HCT116 (cell line): ENCODE data around the gene MINDY3. TPM values are rescaled to one million over a fixed set of nuclear protein-coding genes. Genes with fewer than 3 reads are reported as not detected.
"Not testable (repeated sequence)": the region's sequence is repeated elsewhere in the genome, so short reads cannot be mapped to it uniquely, and the experiment has no call there.

Experiments used
- ATAC-seq: fragments of 200-7000 bp; cut with Tn5 transposase; 2 replicates; pipeline ENCODE4 v1.9.1; 2020; ENCODE audit warnings: mild to moderate bottlenecking, moderate library complexity
- BruUV-seq: library from RNA; stranded (reverse); fragments of 400-500 nt; replicated peaks from 2 replicates; lab custom pipeline; 2021; lab: Mats Ljungman, UMichigan
- CTCF ChIA-PET: fragments of 300-600 bp; sonication (Branson Sonifier 250); formaldehyde crosslinking; loops from one replicate; lab custom pipeline; 2021; ENCODE audit warnings: antibody characterized with exemption; lab: Charles Lee
- POLR2A ChIA-PET: fragments of 300-600, 350-600 bp; sonication (Branson Sonifier 250); formaldehyde crosslinking; loops from one replicate; lab custom pipeline; 2021; ENCODE audit warnings: antibody characterized with exemption; lab: Charles Lee
- RAD21 ChIA-PET, 2 experiments: fragments of 300-600 bp; sonication (Branson Sonifier 250); formaldehyde crosslinking; loops; one replicate each; lab custom pipeline; 2023; ENCODE audit warnings: low total read pairs in 2 of 2; ENCODE audit not compliant: uncharacterized antibody in 2 of 2, unreplicated experiment in 2 of 2, low non-redundant PET in 1 of 2; lab: Charles Lee
- DNase-seq: peaks from one replicate; pipeline ENCODE4 v3.0.0-alpha.2; 2010; ENCODE audit warnings: low read depth, low spot score
- H2AFZ ChIP-seq: fragments of 200-600 bp; shearing (Covaris generic), sonication (generic); 2 replicates; pipeline ENCODE4 v1.6.1; 2017; ENCODE audit warnings: low read depth, mixed run types, mixed read lengths, antibody characterized with exemption, low read length; ENCODE audit not compliant: poor library complexity, severe bottlenecking
- H3K27ac ChIP-seq: 2 replicates; pipeline ENCODE4 v1.5.1; 2012; ENCODE audit warnings: low read depth, low read length
- H3K27me3 ChIP-seq: fragments of 200-600 bp; sonication (generic); 2 replicates; pipeline ENCODE4 v1.6.1; 2016; ENCODE audit warnings: mixed run types, low read length, mixed read lengths; ENCODE audit not compliant: insufficient read depth
- H3K36me3 ChIP-seq, 2 experiments: fragments of 200-500 bp in 1 of 2; fragments of 200-600 bp in 1 of 2; sonication (Bioruptor generic) in 1 of 2; sonication (generic) in 1 of 2; 2 replicates each; pipeline versions ENCODE4 v1.5.1 to v1.6.1; 2014 to 2016; ENCODE audit warnings: low read length in 2 of 2, inconsistent platforms in 1 of 2, mixed read lengths in 1 of 2, mixed run types in 1 of 2; ENCODE audit not compliant: insufficient read depth in 2 of 2, control insufficient read depth in 1 of 2
- H3K4me1 ChIP-seq, 2 experiments: fragments of 200-600 bp in 1 of 2; sonication (generic) in 1 of 2; 2 replicates each; pipeline versions ENCODE4 v1.5.1 to v1.6.1; 2012 to 2017; ENCODE audit warnings: low read length in 2 of 2, inconsistent platforms in 1 of 2, mild to moderate bottlenecking in 1 of 2, mixed read lengths in 1 of 2, mixed run types in 1 of 2, moderate library complexity in 1 of 2; ENCODE audit not compliant: insufficient read depth in 2 of 2, control insufficient read depth in 1 of 2
- H3K4me2 ChIP-seq: fragments of 200-600 bp; sonication (generic); 2 replicates; pipeline ENCODE4 v1.6.1; 2017; ENCODE audit warnings: mixed run types, low read length, mixed read lengths
- H3K4me3 ChIP-seq, 2 experiments: fragments of 200-600 bp in 1 of 2; sonication (generic) in 1 of 2; replicated peaks in 1 of 2; 2 replicates each; pipeline ENCODE4 v1.5.1; 2011 to 2016; ENCODE audit warnings: low read length in 2 of 2, control low read depth in 1 of 2, low read depth in 1 of 2, mild to moderate bottlenecking in 1 of 2, mixed read lengths in 1 of 2, mixed run types in 1 of 2
- H3K79me2 ChIP-seq: fragments of 200-600 bp; sonication (generic); 2 replicates; pipeline ENCODE4 v1.6.1; 2017; ENCODE audit warnings: mild to moderate bottlenecking, mixed run types, low read length, moderate library complexity, mixed read lengths; ENCODE audit not compliant: insufficient read depth
- H3K9ac ChIP-seq: fragments of 200-600 bp; sonication (generic); 2 replicates; pipeline ENCODE4 v1.6.1; 2016; ENCODE audit warnings: low read length, mixed read lengths
- H3K9me2 ChIP-seq: fragments of 200-600 bp; sonication (generic), shearing (Covaris generic); 2 replicates; pipeline ENCODE4 v1.6.1; 2017; ENCODE audit warnings: mixed run types, mild to moderate bottlenecking, moderate library complexity; ENCODE audit not compliant: insufficient read depth
- H3K9me3 ChIP-seq, 2 experiments: fragments of 200-500 bp in 1 of 2; fragments of 200-600 bp in 1 of 2; sonication (Bioruptor generic) in 1 of 2; sonication (generic) in 1 of 2; 2 replicates each; pipeline ENCODE4 v1.6.1; 2014 to 2017; ENCODE audit warnings: low read length in 2 of 2, mixed read lengths in 2 of 2, inconsistent platforms in 1 of 2, low read depth in 1 of 2, mild to moderate bottlenecking in 1 of 2, mixed run types in 1 of 2, moderate library complexity in 1 of 2; ENCODE audit not compliant: control insufficient read depth in 1 of 2, insufficient read depth in 1 of 2
- H4K20me1 ChIP-seq: fragments of 200-600 bp; sonication (generic), shearing (Covaris generic); 2 replicates; pipeline ENCODE4 v1.6.1; 2017; ENCODE audit warnings: mixed run types, mild to moderate bottlenecking, moderate library complexity; ENCODE audit not compliant: insufficient read depth
- CEBPB ChIP-seq: IDR thresholded peaks from 2 replicates; pipeline ENCODE4 v1.6.1; 2012; ENCODE audit warnings: low read depth
- CTCF ChIP-seq, 3 experiments: fragments of 200-600 bp in 1 of 3; sonication (generic) in 1 of 3; IDR thresholded peaks in 2 of 3; conservative IDR thresholded peaks in 1 of 3; 2 replicates each; pipeline ENCODE4 v1.5.1; 2012 to 2017; ENCODE audit warnings: low read depth in 2 of 3, low read length in 2 of 3, antibody characterized with exemption in 1 of 3, borderline replicate concordance in 1 of 3, control low read depth in 1 of 3, mild to moderate bottlenecking in 1 of 3, mixed read lengths in 1 of 3, mixed run types in 1 of 3, moderate library complexity in 1 of 3; ENCODE audit not compliant: insufficient read depth in 1 of 3
- ELF1 ChIP-seq: IDR thresholded peaks from 2 replicates; pipeline ENCODE4 v1.6.1; 2012; ENCODE audit warnings: low read depth, borderline replicate concordance
- EZH2 ChIP-seq: fragments of 200-600 bp; sonication (generic); IDR thresholded peaks from 2 replicates; pipeline ENCODE4 v1.6.1; 2017; ENCODE audit warnings: antibody characterized with exemption, mixed run types
- EZH2phosphoT487 ChIP-seq: fragments of 200-600 bp; IDR thresholded peaks from 2 replicates; pipeline ENCODE4 v1.6.1; 2018; ENCODE audit warnings: antibody characterized with exemption, borderline replicate concordance
- FOSL1 ChIP-seq: IDR thresholded peaks from 2 replicates; pipeline ENCODE4 v1.6.1; 2012; ENCODE audit warnings: low read depth
- JUND ChIP-seq: IDR thresholded peaks from 2 replicates; pipeline ENCODE4 v1.6.1; 2012
- MAX ChIP-seq: IDR thresholded peaks from 2 replicates; pipeline ENCODE4 v1.6.1; 2012
- POLR2A ChIP-seq: IDR thresholded peaks from 2 replicates; pipeline ENCODE4 v1.7.0; 2011; ENCODE audit warnings: borderline replicate concordance; ENCODE audit not compliant: insufficient read depth, insufficient read length; ENCODE audit errors: extremely low read depth
- RAD21 ChIP-seq: IDR thresholded peaks from 2 replicates; pipeline ENCODE4 v1.6.1; 2012; ENCODE audit warnings: low read depth, mild to moderate bottlenecking
- REST ChIP-seq: IDR thresholded peaks from 2 replicates; pipeline ENCODE4 v1.6.1; 2012; ENCODE audit warnings: low read depth
- TCF7L2 ChIP-seq: IDR thresholded peaks from 2 replicates; pipeline ENCODE4 v1.7.0; 2011; ENCODE audit warnings: borderline replicate concordance, inconsistent platforms; ENCODE audit not compliant: insufficient read depth, insufficient read length; ENCODE audit errors: extremely low read depth
- YY1 ChIP-seq: IDR thresholded peaks from 2 replicates; pipeline ENCODE4 v1.6.1; 2011; ENCODE audit warnings: low read length, low read depth, moderate library complexity, mild to moderate bottlenecking; ENCODE audit not compliant: insufficient replicate concordance; ENCODE audit errors: extremely low read depth
- ZNF274 ChIP-seq: fragments of 200-500 bp; sonication (Bioruptor generic); IDR thresholded peaks from 2 replicates; pipeline ENCODE4 v1.6.1; 2014; ENCODE audit warnings: mild to moderate bottlenecking, low read depth, low read length, inconsistent platforms
- intact Hi-C: fragments of 100-400 bp; cut with micrococcal nuclease; formaldehyde crosslinking; loops from 2 replicates; pipeline ENCODE4 v1.10.0; 2022
- total RNA-seq: library from RNA; stranded (reverse); gene quantifications from one replicate; pipeline ENCODE4 v1.2.1, GENCODE V29; 2021; ENCODE audit not compliant: unreplicated experiment

MINDY3 gene
- total RNA-seq, 1 experiment from 2014 or later = 15.5 TPM

GRCh38 chr10:15872645-15873044 lies 12.3 kb upstream of the MINDY3 start:
- ATAC-seq, CTCF ChIA-PET, H3K9me3 ChIP-seq, H3K9ac ChIP-seq, H4K20me1 ChIP-seq, RAD21 ChIA-PET, H3K4me2 ChIP-seq, H3K27ac ChIP-seq, H3K9me2 ChIP-seq, H3K4me1 ChIP-seq, H2AFZ ChIP-seq, H3K79me2 ChIP-seq, BruUV-seq, H3K4me3 ChIP-seq, POLR2A ChIA-PET, H3K36me3 ChIP-seq, DNase-seq: not testable (repeated sequence)
- intact Hi-C loops = loop anchor here (10.0 kb wide), 1 partner anchor 1972 kb away; no protein-coding TSS in a partner anchor
- peaks cover 26% of the 10 kb centered on the region for H3K27me3 ChIP-seq

- H3K4me1 ChIP-seq = no peaks in the 10 kb centered on the region
Observed at GRCh38 chr10:15871823-15872222, 11.5 kb upstream of the MINDY3 start.

More at GRCh38 chr10:15871823-15872222, 11.5 kb upstream of the MINDY3 start:
- no peak overlapping the region for H3K27ac ChIP-seq
- ChIA-PET CTCF (no interaction called here), RAD21 (no interaction called here), POLR2A (no interaction called here)
- H3K4me2 ChIP-seq = no peak overlapping the region
- H2AFZ ChIP-seq = no peak overlapping the region
- DNase-seq (no peak), ATAC-seq (no peak)
- no peaks in the 10 kb centered on the region for H3K9me3 ChIP-seq
- no peaks in the 10 kb centered on the region for H3K79me2 ChIP-seq
- no peaks in the 10 kb centered on the region for H3K9me2 ChIP-seq
- TF ChIP-seq JUND (no peak), CTCF (IDR thresholded peaks at IDR 0.05 in 2 of 3, conservative IDR thresholded peaks at IDR 0.05 in 1 of 3; ENCODE audit: borderline replicate concordance in 1 of 3, insufficient read depth in 1 of 3, low read depth in 2 of 3, low read length in 2 of 3) (no peak), RAD21 (no peak), POLR2A (no peak), MAX (no peak), FOSL1 (no peak), TCF7L2 (no peak), ELF1 (no peak), EZH2 (no peak), ZNF274 (no peak), EZH2phosphoT487 (no peak), YY1 (no peak), CEBPB (no peak; the same call in 1 of the 2 replicates), REST (no peak)
- no peaks in the 10 kb centered on the region for H3K36me3 ChIP-seq
- peaks cover 32% of the 10 kb centered on the region for H3K27me3 ChIP-seq
- no peaks in the 10 kb centered on the region for H4K20me1 ChIP-seq
- BruUV-seq = no TSS peak
- H3K4me3 ChIP-seq = no peak overlapping the region
- intact Hi-C loops = loop anchor here (10.0 kb wide), 1 partner anchor 1973 kb away; no protein-coding TSS in a partner anchor
- H3K9ac ChIP-seq = no peak overlapping the region
